Occipital lobe (tissue), 2 donors: ENCODE data around the gene TFB1M. TPM values are rescaled to one million over a fixed set of nuclear protein-coding genes. Genes with fewer than 3 reads are reported as not detected.

ENCODE experiments used
- DNase-seq: peaks from one replicate; lab custom pipeline; 2025; lab: John Stamatoyannopoulos, UW
- total RNA-seq: library from RNA; depleted of rRNA; stranded (reverse); fragments of >200 nt; gene quantifications from one replicate; pipeline ENCODE4 v1.2.3, GENCODE V29; 2014

The TFB1M gene
- total RNA-seq, 1 donor from 2014 or later: 17.2 TPM

DNA sequence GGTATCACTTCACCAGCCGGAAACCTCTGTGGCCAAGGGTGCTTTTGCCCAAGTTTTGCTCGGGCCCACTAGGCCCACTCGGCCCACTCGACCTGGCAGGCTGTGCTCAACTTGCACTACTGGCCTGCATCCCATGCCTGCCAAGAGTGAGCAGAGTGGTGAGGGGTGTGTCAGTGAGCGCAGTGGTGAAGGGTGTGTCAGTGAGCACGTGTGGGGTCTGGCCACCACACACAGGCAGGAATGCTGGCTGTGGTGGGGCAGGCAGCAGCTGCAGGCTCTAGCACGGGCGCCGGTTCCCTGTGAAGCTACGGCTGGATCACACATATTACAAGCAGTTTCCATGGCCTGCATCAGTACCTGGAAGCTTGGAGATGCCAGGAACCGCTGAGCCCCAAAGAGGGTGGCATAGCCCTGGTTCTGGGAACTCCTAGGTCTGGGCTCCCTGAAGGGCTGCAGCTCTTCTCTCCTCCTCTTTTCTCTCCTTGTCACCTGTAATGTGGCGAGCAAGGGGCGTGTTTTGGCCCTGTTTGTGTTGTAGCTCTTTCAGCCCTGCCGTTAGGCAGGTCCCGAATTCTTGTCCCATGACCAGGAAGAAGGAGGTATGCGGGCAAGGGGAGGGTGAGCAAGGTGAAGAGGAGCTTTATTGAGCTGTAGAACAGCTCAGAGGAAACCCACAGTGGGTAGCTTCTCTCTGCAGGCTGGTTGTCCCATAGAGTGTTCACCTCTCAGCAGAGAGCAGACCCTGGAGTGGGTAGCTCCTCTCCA is 101.5 kb downstream of the TFB1M start:
- no peak for DNase-seq

DNA sequence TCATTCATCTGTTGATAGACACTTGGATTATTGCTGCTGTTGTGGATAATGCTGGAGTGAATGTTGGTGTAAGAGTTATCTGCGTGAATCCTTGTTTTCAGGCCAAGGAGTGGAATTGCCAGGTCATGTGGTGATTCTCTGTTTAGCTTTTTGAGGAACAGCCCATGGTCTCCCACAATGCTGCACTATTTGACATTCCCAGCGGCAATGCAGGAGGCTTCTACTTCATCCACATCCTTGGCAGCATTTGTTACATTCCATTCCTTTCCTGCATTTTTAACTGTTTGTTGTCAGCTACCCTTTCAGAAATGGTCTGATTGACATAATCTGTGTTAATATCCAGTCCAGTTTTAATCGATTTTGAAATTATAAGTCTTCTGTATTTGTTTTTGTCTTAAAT is 102.2 kb downstream of the TFB1M start:
- DNase-seq: no peak

DNA sequence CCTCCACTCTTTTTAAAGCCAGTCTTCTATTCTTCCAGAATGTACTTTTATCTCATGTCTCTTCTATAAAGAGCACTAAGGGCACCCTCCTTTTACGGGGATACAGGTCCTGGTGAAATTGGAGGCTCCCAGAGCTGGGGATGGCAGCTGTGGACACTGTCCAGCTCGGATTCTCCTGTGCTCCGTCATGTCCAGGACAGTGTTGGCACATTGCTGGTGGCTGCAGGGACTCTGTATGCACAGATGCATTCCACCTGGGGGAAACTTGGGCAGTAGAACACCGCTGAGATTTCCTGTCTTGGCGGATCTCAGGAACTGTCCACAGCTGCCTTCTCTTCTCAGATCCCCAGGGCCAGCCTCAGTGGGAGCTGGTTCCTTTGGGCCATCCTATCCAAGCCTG is 107.1 kb downstream of the TFB1M start:
- no peak for DNase-seq

Other genes starting within 250 kb of the TFB1M start
- gene CLDN20, start 50.5 kb downstream of the TFB1M start, total RNA-seq: not detected
- gene NOX3, start 141.4 kb upstream of the TFB1M start, total RNA-seq: not detected